H9 (cell line): ENCODE results near the gene CBX1. TPM values are rescaled to one million over a fixed set of nuclear protein-coding genes. Genes with fewer than 3 reads are reported as not detected.

Experiments
- DNase-seq: peaks from one replicate; pipeline ENCODE4 v3.0.0-alpha.2; 2017
- H2AFZ ChIP-seq: one replicate; pipeline ENCODE4 v1.6.1; 2013; ENCODE audit warnings: mild to moderate bottlenecking, low read length, control low read depth, moderate library complexity
- H2AK5ac ChIP-seq: 2 replicates; pipeline ENCODE4 v1.6.1; 2013; ENCODE audit warnings: low read length, control low read depth, mixed read lengths; ENCODE audit not compliant: insufficient read length
- H2BK120ac ChIP-seq: one replicate; pipeline ENCODE4 v1.6.1; 2013; ENCODE audit warnings: low read depth, mild to moderate bottlenecking, low read length, control low read depth, inconsistent platforms; ENCODE audit not compliant: poor library complexity, severe bottlenecking
- H2BK12ac ChIP-seq: 2 replicates; pipeline ENCODE4 v1.6.1; 2013; ENCODE audit warnings: low read length, control low read depth, mixed read lengths, low read depth; ENCODE audit not compliant: insufficient read length
- H2BK15ac ChIP-seq: 2 replicates; pipeline ENCODE4 v1.6.1; 2013; ENCODE audit warnings: low read depth, low read length, control low read depth
- H2BK20ac ChIP-seq: one replicate; pipeline ENCODE4 v1.6.1; 2013; ENCODE audit warnings: low read depth, mild to moderate bottlenecking, low read length, control low read depth, inconsistent platforms; ENCODE audit not compliant: poor library complexity, severe bottlenecking
- H2BK5ac ChIP-seq: 2 replicates; pipeline ENCODE4 v1.6.1; 2013; ENCODE audit warnings: low read length, control low read depth, mixed read lengths; ENCODE audit not compliant: insufficient read length
- H3K14ac ChIP-seq: 2 replicates; pipeline ENCODE4 v1.6.1; 2013; ENCODE audit warnings: low read length, control low read depth; ENCODE audit not compliant: insufficient read depth
- H3K18ac ChIP-seq: 2 replicates; pipeline ENCODE4 v1.6.1; 2013; ENCODE audit warnings: low read depth, mild to moderate bottlenecking, mixed read lengths, low read length, control low read depth; ENCODE audit not compliant: insufficient read length
- H3K23ac ChIP-seq: 2 replicates; pipeline ENCODE4 v1.6.1; 2013; ENCODE audit warnings: low read length, control low read depth, mixed read lengths, low read depth; ENCODE audit not compliant: insufficient read length
- H3K23me2 ChIP-seq: 2 replicates; pipeline ENCODE4 v1.6.1; 2013; ENCODE audit warnings: low read depth, mild to moderate bottlenecking, mixed read lengths, low read length, control low read depth; ENCODE audit not compliant: insufficient read length, poor library complexity, severe bottlenecking
- H3K27ac ChIP-seq: 2 replicates; pipeline ENCODE4 v1.5.1; 2013; ENCODE audit warnings: low read length, control low read depth, mixed read lengths, low read depth; ENCODE audit not compliant: insufficient read length
- H3K27me3 ChIP-seq: 2 replicates; pipeline ENCODE4 v1.6.1; 2013; ENCODE audit warnings: low read length, control low read depth, inconsistent platforms; ENCODE audit not compliant: insufficient read depth
- H3K4ac ChIP-seq: 2 replicates; pipeline ENCODE4 v1.6.1; 2013; ENCODE audit warnings: low read depth, mild to moderate bottlenecking, control low read depth, inconsistent platforms, low read length, moderate library complexity
- H3K4me1 ChIP-seq: 2 replicates; pipeline ENCODE4 v1.6.1; 2013; ENCODE audit warnings: low read length, control low read depth, inconsistent platforms; ENCODE audit not compliant: insufficient read depth
- H3K4me2 ChIP-seq: 2 replicates; pipeline ENCODE4 v1.6.1; 2013; ENCODE audit warnings: low read length, control low read depth, mixed read lengths; ENCODE audit not compliant: insufficient read length, insufficient read depth
- H3K56ac ChIP-seq: 2 replicates; pipeline ENCODE4 v1.6.1; 2013; ENCODE audit warnings: low read depth, mild to moderate bottlenecking, mixed read lengths, low read length, control low read depth; ENCODE audit not compliant: insufficient read length
- H3K79me1 ChIP-seq: 2 replicates; pipeline ENCODE4 v1.6.1; 2013; ENCODE audit warnings: low read depth, mild to moderate bottlenecking, moderate library complexity, low read length, control low read depth, inconsistent platforms; ENCODE audit not compliant: insufficient read depth, poor library complexity, severe bottlenecking
- H3K79me2 ChIP-seq: 2 replicates; pipeline ENCODE4 v1.6.1; 2013; ENCODE audit warnings: low read length, control low read depth, inconsistent platforms; ENCODE audit not compliant: insufficient read depth
- H3K9ac ChIP-seq: 2 replicates; pipeline ENCODE4 v1.6.1; 2013; ENCODE audit warnings: low read length, control low read depth, mixed read lengths; ENCODE audit not compliant: insufficient read length; ENCODE audit errors: extremely low read depth
- H3K9me3 ChIP-seq: one replicate; pipeline ENCODE4 v1.6.1; 2013; ENCODE audit warnings: low read depth, low read length, inconsistent platforms; ENCODE audit not compliant: control insufficient read depth
- H3T11ph ChIP-seq: one replicate; pipeline ENCODE4 v1.6.1; 2013; ENCODE audit warnings: mild to moderate bottlenecking, low read length, control low read depth, inconsistent platforms
- H4K20me1 ChIP-seq: one replicate; pipeline ENCODE4 v1.6.1; 2013; ENCODE audit not compliant: control insufficient read depth, insufficient read length, insufficient read depth
- H4K5ac ChIP-seq: 2 replicates; pipeline ENCODE4 v1.6.1; 2013; ENCODE audit warnings: low read depth, mild to moderate bottlenecking, mixed read lengths, low read length, control low read depth; ENCODE audit not compliant: insufficient read length
- H4K8ac ChIP-seq: replicated peaks from 2 replicates; pipeline ENCODE4 v1.6.1; 2013; ENCODE audit warnings: low read length, control low read depth, mixed read lengths, low read depth; ENCODE audit not compliant: insufficient read length
- H4K91ac ChIP-seq: 2 replicates; pipeline ENCODE4 v1.6.1; 2013; ENCODE audit warnings: low read depth, mild to moderate bottlenecking, moderate library complexity, mixed read lengths, low read length, control low read depth; ENCODE audit not compliant: insufficient read length
- H3K27ac Mint-ChIP-seq, 3 experiments: 2 replicates in 2 of 3; 3 replicates in 1 of 3; pipeline ENCODE4 v1.8.0; 2020 to 2021; ENCODE audit warnings: mixed read lengths in 3 of 3, mild to moderate bottlenecking in 1 of 3, moderate library complexity in 1 of 3
- H3K27me3 Mint-ChIP-seq: 2 replicates; pipeline ENCODE4 v1.8.0; 2021; ENCODE audit warnings: low read depth, mild to moderate bottlenecking, moderate library complexity, mixed read lengths
- H3K36me3 Mint-ChIP-seq, 3 experiments: 2 replicates in 2 of 3; 3 replicates in 1 of 3; pipeline ENCODE4 v1.8.0; 2020 to 2021; ENCODE audit warnings: low read depth in 3 of 3, mixed read lengths in 3 of 3; ENCODE audit not compliant: insufficient read depth in 1 of 3
- H3K4me1 Mint-ChIP-seq, 2 experiments: 2 replicates each; pipeline ENCODE4 v1.8.0; 2020; ENCODE audit warnings: mixed read lengths in 2 of 2
- H3K4me3 Mint-ChIP-seq, 2 experiments: 2 replicates in 1 of 2; 3 replicates in 1 of 2; pipeline ENCODE4 v1.8.0; 2020 to 2021; ENCODE audit warnings: mild to moderate bottlenecking in 2 of 2, mixed read lengths in 2 of 2, moderate library complexity in 1 of 2
- H3K9me3 Mint-ChIP-seq, 2 experiments: 2 replicates in 1 of 2; 3 replicates in 1 of 2; pipeline ENCODE4 v1.8.0; 2020; ENCODE audit warnings: mild to moderate bottlenecking in 2 of 2, mixed read lengths in 2 of 2, moderate library complexity in 1 of 2
- WGBS: extraction: QIAGEN DNeasy Blood & Tissue Kit; methylation state at CpG from one replicate; pipeline ENCODE4 v1.1.7; 2013; ENCODE audit warnings: missing lambda C conversion rate, low lambda C conversion rate, mixed read lengths; ENCODE audit not compliant: insufficient read length; ENCODE audit errors: extremely low coverage; 5-methylcytosine and 5-hydroxymethylcytosine counted together
- total RNA-seq: library from RNA; stranded (reverse); gene quantifications from 2 replicates; pipeline ENCODE4 v1.2.1, GENCODE V29; 2021
- TF ChIP-seq, protein P1 (sequence below): fragments of 200-600 bp; sonication (generic); conservative IDR thresholded peaks from 3 replicates; pipeline ENCODE4 v1.8.0; 2021; ENCODE audit warnings: antibody characterized with exemption, mild to moderate bottlenecking

CBX1 gene
- total RNA-seq, 1 experiment from 2014 or later, result 155 TPM

- WGBS, result no CpG with 5 or more reads among the region's 6 CpGs
- H3K4me1 ChIP-seq, result no peaks in the 10 kb centered on the region
- no peak overlapping the region for H3K27ac ChIP-seq
- Mint-ChIP-seq H3K9me3 (no peaks in the 10 kb centered on the region; a peak in 1 of 5 replicates), H3K4me3 (0 out of 5 replicates have a peak overlapping the region, but pooled peaks of 1 of the 2 experiments have one; percentile 30), H3K36me3 (no peaks in the 10 kb centered on the region), H3K4me1 (peaks cover 28 to 32% of the 10 kb centered on the region in 2 experiments), H3K27me3 (peaks cover 37% of the 10 kb centered on the region), H3K27ac (no peak overlapping the region)
- H2BK12ac ChIP-seq, result no peak overlapping the region
- no peak for DNase-seq
- H3K18ac ChIP-seq, result no peak overlapping the region
- no peak overlapping the region for H4K5ac ChIP-seq
- TF ChIP-seq, protein P1, sequence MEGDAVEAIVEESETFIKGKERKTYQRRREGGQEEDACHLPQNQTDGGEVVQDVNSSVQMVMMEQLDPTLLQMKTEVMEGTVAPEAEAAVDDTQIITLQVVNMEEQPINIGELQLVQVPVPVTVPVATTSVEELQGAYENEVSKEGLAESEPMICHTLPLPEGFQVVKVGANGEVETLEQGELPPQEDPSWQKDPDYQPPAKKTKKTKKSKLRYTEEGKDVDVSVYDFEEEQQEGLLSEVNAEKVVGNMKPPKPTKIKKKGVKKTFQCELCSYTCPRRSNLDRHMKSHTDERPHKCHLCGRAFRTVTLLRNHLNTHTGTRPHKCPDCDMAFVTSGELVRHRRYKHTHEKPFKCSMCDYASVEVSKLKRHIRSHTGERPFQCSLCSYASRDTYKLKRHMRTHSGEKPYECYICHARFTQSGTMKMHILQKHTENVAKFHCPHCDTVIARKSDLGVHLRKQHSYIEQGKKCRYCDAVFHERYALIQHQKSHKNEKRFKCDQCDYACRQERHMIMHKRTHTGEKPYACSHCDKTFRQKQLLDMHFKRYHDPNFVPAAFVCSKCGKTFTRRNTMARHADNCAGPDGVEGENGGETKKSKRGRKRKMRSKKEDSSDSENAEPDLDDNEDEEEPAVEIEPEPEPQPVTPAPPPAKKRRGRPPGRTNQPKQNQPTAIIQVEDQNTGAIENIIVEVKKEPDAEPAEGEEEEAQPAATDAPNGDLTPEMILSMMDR, result no peak
- H4K91ac ChIP-seq, result no peak overlapping the region
- peak overlapping the region; percentile 80 for H3K4me2 ChIP-seq
- H3K23ac ChIP-seq, result no peak overlapping the region
- no peak overlapping the region for H2BK5ac ChIP-seq
- H3K79me1 ChIP-seq, result no peaks in the 10 kb centered on the region
- no peak overlapping the region for H2AK5ac ChIP-seq
- H3K9me3 ChIP-seq, result no peaks in the 10 kb centered on the region
- H4K8ac ChIP-seq, result no peak overlapping the region
- H2AFZ ChIP-seq, result peak overlapping the region; percentile 16
- H2BK15ac ChIP-seq, result no peak overlapping the region
- H3K9ac ChIP-seq, result no peak overlapping the region
- peaks cover 2% of the 10 kb centered on the region; the same call in 1 of the 2 replicates for H3K27me3 ChIP-seq
- H3K4ac ChIP-seq, result no peak overlapping the region
- H2BK20ac ChIP-seq, result no peak overlapping the region
- H3T11ph ChIP-seq, result no peak overlapping the region
- H3K14ac ChIP-seq, result no peak overlapping the region
- H3K79me2 ChIP-seq, result no peaks in the 10 kb centered on the region
- H2BK120ac ChIP-seq, result no peak overlapping the region
- H3K56ac ChIP-seq, result no peak overlapping the region
- H4K20me1 ChIP-seq, result no peaks in the 10 kb centered on the region
- peaks cover 19% of the 10 kb centered on the region for H3K23me2 ChIP-seq
These were observed 78.4 kb downstream of the CBX1 start for GRCh38 chr17:48022901-48023300.
